ENCODE data around the gene CAMK1G. TPM values are rescaled to one million over a fixed set of nuclear protein-coding genes. Genes with fewer than 3 reads are reported as not detected.

CAMK1G gene
- total RNA-seq, 1 experiment from 2014 or later: not detected

DNA sequence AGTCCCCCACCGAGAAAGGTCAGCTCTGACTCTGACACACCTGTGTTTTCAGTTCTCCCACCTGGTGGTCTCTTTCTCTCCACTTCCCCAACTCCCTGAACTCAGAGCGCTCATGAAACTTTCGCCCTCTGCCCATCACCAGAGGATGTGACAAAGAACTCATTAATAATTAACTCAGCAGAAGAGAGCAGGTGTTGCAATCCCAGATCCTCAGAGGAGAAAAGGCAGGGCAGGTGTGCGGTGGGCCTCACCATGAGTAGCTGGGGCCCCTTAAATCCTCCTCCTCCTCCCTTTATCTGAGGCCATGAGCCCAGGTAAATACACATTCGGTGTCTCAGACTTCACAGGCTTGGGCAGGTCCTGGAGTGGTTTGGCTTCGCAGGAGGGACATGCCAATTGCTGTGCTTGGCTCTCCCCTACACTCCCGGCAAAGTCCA is 70.4 kb downstream of the CAMK1G start:
- BruUV-seq (replicated peaks): no TSS peak
- TF ChIP-seq CEBPB (IDR thresholded peaks at IDR 0.05; ENCODE audit: low read depth): no peak
- TF ChIP-seq SRF (IDR thresholded peaks at IDR 0.05; ENCODE audit: low read depth): no peak
- no peak for TF ChIP-seq RAD21 (IDR thresholded peaks at IDR 0.05; ENCODE audit: low read depth)
- no peak for TF ChIP-seq ZFX (IDR thresholded peaks at IDR 0.05)
- Histone ChIP-seq H3K9me2 (ENCODE audit: insufficient read depth) (no peaks in the 10 kb centered on the region), H3K9ac (ENCODE audit: low read length) (peak overlapping the region; percentile 72), H3K27ac (ENCODE audit: low read depth, low read length) (peak overlapping the region; percentile 74; the same call in 1 of the 2 replicates), H4K20me1 (ENCODE audit: insufficient read depth) (no peaks in the 10 kb centered on the region), H3K36me3 (ENCODE audit: control insufficient read depth in 1 of 2, insufficient read depth in 2 of 2, low read length in 2 of 2) (no peaks in the 10 kb centered on the region), H3K4me3 (replicated peaks in 1 of 2; ENCODE audit: low read depth in 1 of 2, low read length in 2 of 2) (0 out of 4 replicates have a peak overlapping the region, but pooled peaks of 1 of the 2 experiments have one; percentile 25), H2AFZ (ENCODE audit: low read depth, low read length, poor library complexity, severe bottlenecking) (no peak overlapping the region), H3K79me2 (ENCODE audit: insufficient read depth, low read length) (0 out of 2 replicates have a peak, but pooled peaks cover 6% of the 10 kb centered on the region), H3K4me1 (ENCODE audit: control insufficient read depth in 1 of 2, insufficient read depth in 2 of 2, low read length in 2 of 2) (peaks cover 63 to 92% of the 10 kb centered on the region in 2 experiments), H3K27me3 (ENCODE audit: insufficient read depth, low read length) (no peaks in the 10 kb centered on the region), H3K9me3 (ENCODE audit: control insufficient read depth in 1 of 2, insufficient read depth in 1 of 2, low read depth in 1 of 2, low read length in 2 of 2) (no peaks in the 10 kb centered on the region), H3K4me2 (ENCODE audit: low read length) (peak overlapping the region; percentile 88)
- no peak for ATAC-seq
- POLR2A ChIA-PET: interaction anchor here (1.4 kb wide), 1 partner anchor 21 kb away, joined by 3 read pairs; the partner anchor contains the start of gene G0S2
- DNase-seq (ENCODE audit: low read depth, low spot score): no peak
- RAD21 ChIA-PET (ENCODE audit: low non-redundant PET in 1 of 2, low total read pairs in 2 of 2, uncharacterized antibody in 2 of 2, unreplicated experiment in 2 of 2): no interaction called here
- CTCF ChIA-PET: interaction anchor here (0.9 to 2.4 kb wide), 3 partner anchors 39 to 94 kb away, joined by 4 to 7 read pairs (median 4); no protein-coding TSS in a partner anchor
- intact Hi-C loops (cut with micrococcal nuclease): loop anchor here (1.0 to 2.0 kb wide), 2 partner anchors 37 to 93 kb away; no protein-coding TSS in a partner anchor

DNA sequence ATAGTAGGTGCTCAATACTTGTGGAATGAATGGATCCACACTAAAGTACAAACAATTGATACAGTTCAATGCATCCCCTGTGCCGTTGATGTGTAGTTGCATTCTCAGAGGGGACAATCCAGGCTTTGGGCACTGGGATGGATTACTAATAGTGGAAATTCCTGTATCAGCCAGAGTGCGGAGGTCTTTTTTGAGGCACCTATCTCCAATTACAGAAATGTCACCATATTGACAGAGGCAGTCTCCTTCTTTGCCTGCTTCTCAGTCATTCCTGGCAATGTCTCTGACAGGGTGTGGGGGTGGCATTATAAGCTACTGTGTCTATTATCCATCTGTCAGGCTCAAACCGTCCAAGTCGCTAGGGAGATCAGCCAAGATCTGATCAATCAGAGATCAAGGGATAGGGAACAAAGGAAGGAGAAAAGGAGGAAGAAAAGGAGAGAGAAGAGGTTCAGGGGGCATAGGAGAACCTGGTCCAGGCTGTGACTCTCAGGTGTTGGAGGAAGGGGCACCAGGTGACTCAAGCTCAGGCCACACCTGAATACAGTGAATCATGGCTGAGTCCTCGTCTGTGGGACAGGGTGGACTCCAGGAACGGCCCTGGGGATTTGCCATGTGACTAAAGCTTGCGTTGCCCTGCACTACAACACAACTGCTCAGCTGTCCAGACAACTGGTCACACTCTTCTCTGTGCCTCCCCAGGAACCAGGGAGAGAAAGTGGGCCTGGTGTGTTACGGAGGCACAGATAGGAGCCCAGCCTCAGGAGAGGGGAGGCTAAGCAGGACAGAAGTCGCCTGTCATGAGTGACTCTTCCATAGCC is 72.1 kb downstream of the CAMK1G start:
- H3K9me2 ChIP-seq (ENCODE audit: insufficient read depth): no peaks in the 10 kb centered on the region
- H4K20me1 ChIP-seq (ENCODE audit: insufficient read depth): no peaks in the 10 kb centered on the region
- peak overlapping the region; percentile 88 for H3K4me2 ChIP-seq (ENCODE audit: low read length)
- H3K27me3 ChIP-seq (ENCODE audit: insufficient read depth, low read length): no peaks in the 10 kb centered on the region
- H3K9ac ChIP-seq (ENCODE audit: low read length): peak overlapping the region; percentile 46
- H3K9me3 ChIP-seq (ENCODE audit: control insufficient read depth in 1 of 2, insufficient read depth in 1 of 2, low read depth in 1 of 2, low read length in 2 of 2): no peaks in the 10 kb centered on the region
- H2AFZ ChIP-seq (ENCODE audit: low read depth, low read length, poor library complexity, severe bottlenecking): no peak overlapping the region
- CTCF ChIA-PET: interaction anchor here (0.7 to 0.8 kb wide), 2 partner anchors 86 to 93 kb away, joined by 3 read pairs; no protein-coding TSS in a partner anchor
- ATAC-seq: peak; percentile 7; the same call in 1 of the 2 replicates
- H3K4me1 ChIP-seq (ENCODE audit: control insufficient read depth in 1 of 2, insufficient read depth in 2 of 2, low read length in 2 of 2): peaks cover 47 to 82% of the 10 kb centered on the region in 2 experiments
- BruUV-seq (replicated peaks): no TSS peak
- RAD21 ChIA-PET (ENCODE audit: low non-redundant PET in 1 of 2, low total read pairs in 2 of 2, uncharacterized antibody in 2 of 2, unreplicated experiment in 2 of 2): interaction anchor here in 1 of 2 experiments (0.6 kb wide), 1 partner anchor 38 kb away, joined by 3 read pairs; no protein-coding TSS in a partner anchor
- 0 out of 2 replicates have a peak, but pooled peaks cover 4% of the 10 kb centered on the region for H3K79me2 ChIP-seq (ENCODE audit: insufficient read depth, low read length)
- POLR2A ChIA-PET: interaction anchor here (1.0 kb wide), 2 partner anchors 37 to 718 kb away, joined by 3 read pairs; no protein-coding TSS in a partner anchor
- DNase-seq (ENCODE audit: low read depth, low spot score): no peak
- no peaks in the 10 kb centered on the region for H3K36me3 ChIP-seq (ENCODE audit: control insufficient read depth in 1 of 2, insufficient read depth in 2 of 2, low read length in 2 of 2)
- TF ChIP-seq, protein P1, sequence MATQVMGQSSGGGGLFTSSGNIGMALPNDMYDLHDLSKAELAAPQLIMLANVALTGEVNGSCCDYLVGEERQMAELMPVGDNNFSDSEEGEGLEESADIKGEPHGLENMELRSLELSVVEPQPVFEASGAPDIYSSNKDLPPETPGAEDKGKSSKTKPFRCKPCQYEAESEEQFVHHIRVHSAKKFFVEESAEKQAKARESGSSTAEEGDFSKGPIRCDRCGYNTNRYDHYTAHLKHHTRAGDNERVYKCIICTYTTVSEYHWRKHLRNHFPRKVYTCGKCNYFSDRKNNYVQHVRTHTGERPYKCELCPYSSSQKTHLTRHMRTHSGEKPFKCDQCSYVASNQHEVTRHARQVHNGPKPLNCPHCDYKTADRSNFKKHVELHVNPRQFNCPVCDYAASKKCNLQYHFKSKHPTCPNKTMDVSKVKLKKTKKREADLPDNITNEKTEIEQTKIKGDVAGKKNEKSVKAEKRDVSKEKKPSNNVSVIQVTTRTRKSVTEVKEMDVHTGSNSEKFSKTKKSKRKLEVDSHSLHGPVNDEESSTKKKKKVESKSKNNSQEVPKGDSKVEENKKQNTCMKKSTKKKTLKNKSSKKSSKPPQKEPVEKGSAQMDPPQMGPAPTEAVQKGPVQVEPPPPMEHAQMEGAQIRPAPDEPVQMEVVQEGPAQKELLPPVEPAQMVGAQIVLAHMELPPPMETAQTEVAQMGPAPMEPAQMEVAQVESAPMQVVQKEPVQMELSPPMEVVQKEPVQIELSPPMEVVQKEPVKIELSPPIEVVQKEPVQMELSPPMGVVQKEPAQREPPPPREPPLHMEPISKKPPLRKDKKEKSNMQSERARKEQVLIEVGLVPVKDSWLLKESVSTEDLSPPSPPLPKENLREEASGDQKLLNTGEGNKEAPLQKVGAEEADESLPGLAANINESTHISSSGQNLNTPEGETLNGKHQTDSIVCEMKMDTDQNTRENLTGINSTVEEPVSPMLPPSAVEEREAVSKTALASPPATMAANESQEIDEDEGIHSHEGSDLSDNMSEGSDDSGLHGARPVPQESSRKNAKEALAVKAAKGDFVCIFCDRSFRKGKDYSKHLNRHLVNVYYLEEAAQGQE (IDR thresholded peaks at IDR 0.05; ENCODE audit: low read depth): no peak
- TF ChIP-seq FOSL1 (IDR thresholded peaks at IDR 0.05; ENCODE audit: low read depth) (no peak), CBX3 (IDR thresholded peaks at IDR 0.05; ENCODE audit: low read depth) (no peak), POLR2AphosphoS5 (IDR thresholded peaks at IDR 0.05; ENCODE audit: low read depth, low read length) (peak; percentile 55), YY1 (IDR thresholded peaks at IDR 0.05; ENCODE audit: extremely low read depth, insufficient replicate concordance, low read depth, low read length) (no peak)
- no peak overlapping the region for H3K27ac ChIP-seq (ENCODE audit: low read depth, low read length)
- H3K4me3 ChIP-seq (replicated peaks in 1 of 2; ENCODE audit: low read depth in 1 of 2, low read length in 2 of 2): peak overlapping the region in 1 of 2 experiments; percentile 21; a peak in 1 of 4 replicates
- intact Hi-C loops (cut with micrococcal nuclease): no loop called here
